GM12878 (cell line): ENCODE results near the gene C17orf58. TPM values are rescaled to one million over a fixed set of nuclear protein-coding genes. Genes with fewer than 3 reads are reported as not detected.

ENCODE experiments used
- HDAC2 ChIP-seq: fragments of 200-600 bp; sonication (generic); IDR thresholded peaks from 2 replicates; pipeline ENCODE4 v1.6.1; 2017
- POLR2A ChIP-seq: IDR thresholded peaks from 2 replicates; pipeline ENCODE4 v1.6.1; 2011; ENCODE audit warnings: low read depth, mild to moderate bottlenecking, low read length
- RCOR1 ChIP-seq: conservative IDR thresholded peaks from 2 replicates; pipeline ENCODE4 v1.6.1; 2012; ENCODE audit warnings: low read depth, low read length, improper control_type of control experiment
- SKIL ChIP-seq: fragments of 450-650 bp; IDR thresholded peaks from 2 replicates; pipeline ENCODE4 v1.6.1; 2017; ENCODE audit warnings: mild to moderate bottlenecking, low read depth, inconsistent platforms; ENCODE audit not compliant: poor library complexity, severe bottlenecking
- ZBTB11 ChIP-seq: fragments of 450-650 bp; formaldehyde crosslinking; IDR thresholded peaks from 2 replicates; pipeline ENCODE4 v1.5.0; 2022; ENCODE audit warnings: mild to moderate bottlenecking, missing genetic modification characterization
- ZNF207 ChIP-seq: fragments of 450-650 bp; IDR thresholded peaks from 2 replicates; pipeline ENCODE4 v1.6.1; 2014; ENCODE audit warnings: antibody characterized with exemption, mild to moderate bottlenecking, borderline replicate concordance
- polyA plus RNA-seq, 11 experiments: library from polyadenylated mRNA; depleted of rRNA in 4 of 11; unstranded in 6 of 11; stranded (reverse) in 5 of 11; fragments of >200 nt; fragmentation: Nextera tagmentation in 4 of 11; fragmentation: Illumina TruSeq in 1 of 11; extraction: Ambion mirVana in 4 of 11; extraction: Trizol in 1 of 11; gene quantifications; 1 replicate in 1 of 11; 2 replicates in 10 of 11; pipeline versions ENCODE4 v1.2.1 to v1.2.3, GENCODE V29; 2011 to 2016; ENCODE audit warnings: inconsistent platforms in 2 of 11, missing spikeins in 2 of 11, low read depth in 1 of 11
- total RNA-seq, 4 experiments: library from RNA; depleted of rRNA in 3 of 4; stranded (reverse); fragments of >200 nt in 3 of 4; fragmentation: Illumina TruSeq in 1 of 4; extraction: Trizol in 1 of 4; gene quantifications; 2 replicates each; pipeline versions ENCODE4 v1.2.1 to v1.2.3, GENCODE V29; 2013 to 2021

The C17orf58 gene
- total and polyA plus RNA-seq, 10 of the 15 experiments (the other 5 are each of a cell fraction or from before 2014, with no cell fraction given): 3.3 to 12.3 (median 6.2) TPM

DNA sequence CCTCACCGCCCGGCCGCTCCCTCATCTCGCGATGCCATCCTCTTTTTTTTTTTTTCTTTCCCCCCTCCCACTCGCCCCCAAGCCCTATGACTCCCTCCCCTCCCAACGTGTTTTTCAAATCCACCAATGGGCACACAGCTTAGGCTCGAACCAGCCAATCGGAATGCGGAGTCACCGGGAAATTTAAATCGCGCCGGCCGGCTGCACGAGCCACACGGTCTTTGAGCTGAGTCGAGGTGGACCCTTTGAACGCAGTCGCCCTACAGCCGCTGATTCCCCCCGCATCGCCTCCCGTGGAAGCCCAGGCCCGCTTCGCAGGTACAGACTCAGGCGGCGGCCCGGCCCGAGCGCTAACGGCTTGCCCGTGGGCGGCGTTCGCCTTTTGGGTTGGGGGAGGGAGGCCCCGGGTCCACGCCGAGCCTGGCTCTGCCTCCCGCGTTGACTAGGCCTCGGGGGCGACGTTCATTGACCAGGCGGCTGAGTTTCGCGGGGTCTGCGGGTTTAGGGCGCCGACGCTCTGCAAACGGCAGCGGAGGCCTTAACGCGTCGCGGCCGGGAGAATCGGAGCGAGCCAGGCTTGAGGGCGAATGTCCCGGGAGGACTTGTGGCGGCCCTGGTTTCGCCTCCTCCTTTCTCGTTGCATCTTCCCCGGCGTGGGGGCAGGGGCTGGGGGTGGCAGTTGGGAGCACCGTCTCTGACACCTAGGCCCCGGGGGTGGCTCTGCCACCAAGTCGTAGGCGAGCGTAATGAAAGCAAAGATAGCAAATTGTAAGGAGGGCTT lies 39.4 kb upstream of the C17orf58 start, which contains the start of gene KPNA2 (continued):
- peak; percentile 78; the same call in 1 of the 2 replicates for TF ChIP-seq HDAC2
- no peak for TF ChIP-seq ZBTB11
- no peak for TF ChIP-seq SKIL
- no peak; the same call in 1 of the 2 replicates for TF ChIP-seq ZNF207
- peak; percentile 97 for TF ChIP-seq POLR2A
- TF ChIP-seq RCOR1: no peak
